Hepatocyte (in vitro differentiated cells): Measurements from ENCODE around the gene WNT6.

Experiments used
- CTCF ChIP-seq: fragments of 200-600 bp; sonication (generic); IDR thresholded peaks from 2 replicates; pipeline ENCODE4 v1.5.1; 2016; ENCODE audit warnings: antibody characterized with exemption, mild to moderate bottlenecking; ENCODE audit not compliant: poor library complexity
- EZH2 ChIP-seq: fragments of 200-600 bp; sonication (generic); IDR thresholded peaks from 2 replicates; pipeline ENCODE4 v1.6.1; 2016; ENCODE audit warnings: antibody characterized with exemption, mild to moderate bottlenecking, borderline replicate concordance
- EZH2phosphoT487 ChIP-seq: fragments of 200-600 bp; sonication (generic); IDR thresholded peaks from one replicate; pipeline ENCODE4 v1.6.1; 2018; ENCODE audit warnings: antibody characterized with exemption, mild to moderate bottlenecking, low read depth, moderate library complexity; ENCODE audit not compliant: unreplicated experiment, severe bottlenecking

- TF ChIP-seq EZH2, result no peak
- no peak for TF ChIP-seq CTCF
- no peak for TF ChIP-seq EZH2phosphoT487
These were observed 4.1 kb upstream of the WNT6 start for GRCh38 chr2:218855305-218856166.
